ENCODE results near the gene GAN. TPM values are rescaled to one million over a fixed set of nuclear protein-coding genes. Genes with fewer than 3 reads are reported as not detected.

The GAN gene
- total RNA-seq, 4 donors from 2014 or later, result 12.9 to 378 (median 14.7) TPM

GRCh38 chr16:81388357-81388756 is 73.6 kb downstream of the GAN start:
- in situ Hi-C loops (cut with MboI; ENCODE audit: low pct_ligation_motif_present in 1 of 4, low pct_unique_long_range_greater_than_20kb in 1 of 4, low sequenced_read_pairs in 3 of 4), result no loop called here
- 98% methylated on average over 14 of the region's 14 CpGs; no CpG with 5 or more reads in 1 of the 2 donors for WGBS, 2 donors (ENCODE audit: low coverage in 1 of 2)
- Histone ChIP-seq H3K9me3 (no peaks in the 10 kb centered on the region), H3K27me3 (no peaks in the 10 kb centered on the region), H3K4me3 (no peak overlapping the region), H3K27ac (no peak overlapping the region), H3K36me3 (no peaks in the 10 kb centered on the region), H3K4me1 (peaks cover 0 to 8% (median 2%) of the 10 kb centered on the region in 4 donors)
- TF ChIP-seq EP300 (IDR thresholded peaks at IDR 0.05; ENCODE audit: low read depth) (no peak), CTCF (IDR thresholded peaks at IDR 0.05) (no peak), POLR2A (IDR thresholded peaks at IDR 0.05) (no peak), POLR2AphosphoS5 (IDR thresholded peaks at IDR 0.05) (no peak)
- DNase-seq, result no peak
- intact Hi-C loops (cut with DNase I; ENCODE audit: low total_unique reads), result no loop called here

- H3K36me3 ChIP-seq, result no peaks in the 10 kb centered on the region
- H3K4me3 ChIP-seq, result no peak overlapping the region
- TF ChIP-seq POLR2A (IDR thresholded peaks at IDR 0.05), result no peak
- TF ChIP-seq CTCF (IDR thresholded peaks at IDR 0.05), result no peak
- TF ChIP-seq EP300 (IDR thresholded peaks at IDR 0.05; ENCODE audit: low read depth), result no peak
- TF ChIP-seq POLR2AphosphoS5 (IDR thresholded peaks at IDR 0.05), result no peak
- H3K27me3 ChIP-seq, result no peaks in the 10 kb centered on the region
- H3K4me1 ChIP-seq, result no peaks in the 10 kb centered on the region
- 87 to 91% methylated on average over 6 to 10 of the region's 10 CpGs for WGBS, 2 donors (ENCODE audit: low coverage in 1 of 2)
- no peak overlapping the region for H3K27ac ChIP-seq
- in situ Hi-C loops (cut with MboI; ENCODE audit: low pct_ligation_motif_present in 1 of 4, low pct_unique_long_range_greater_than_20kb in 1 of 4, low sequenced_read_pairs in 3 of 4), result no loop called here
- DNase-seq, result no peak
- intact Hi-C loops (cut with DNase I; ENCODE audit: low total_unique reads), result no loop called here
- no peaks in the 10 kb centered on the region for H3K9me3 ChIP-seq
These were observed 76.1 kb downstream of the GAN start for GRCh38 chr16:81390840-81391239.

- no peak for DNase-seq
- TF ChIP-seq POLR2AphosphoS5 (IDR thresholded peaks at IDR 0.05), result no peak
- TF ChIP-seq CTCF (IDR thresholded peaks at IDR 0.05), result no peak
- TF ChIP-seq POLR2A (IDR thresholded peaks at IDR 0.05), result no peak
- no peak for TF ChIP-seq EP300 (IDR thresholded peaks at IDR 0.05; ENCODE audit: low read depth)
- no peaks in the 10 kb centered on the region for H3K36me3 ChIP-seq
- H3K27ac ChIP-seq, result no peak overlapping the region
- WGBS, 2 donors (ENCODE audit: low coverage in 1 of 2), result 98% methylated on average over 6 of the region's 6 CpGs; no CpG with 5 or more reads in 1 of the 2 donors
- intact Hi-C loops (cut with DNase I; ENCODE audit: low total_unique reads), result no loop called here
- no peaks in the 10 kb centered on the region for H3K27me3 ChIP-seq
- in situ Hi-C loops (cut with MboI; ENCODE audit: low pct_ligation_motif_present in 1 of 4, low pct_unique_long_range_greater_than_20kb in 1 of 4, low sequenced_read_pairs in 3 of 4), result no loop called here
- no peaks in the 10 kb centered on the region for H3K9me3 ChIP-seq
- H3K4me1 ChIP-seq, result no peaks in the 10 kb centered on the region
- no peak overlapping the region for H3K4me3 ChIP-seq
These were observed 77.2 kb downstream of the GAN start for GRCh38 chr16:81392011-81392410.

- Histone ChIP-seq H3K4me3 (no peak overlapping the region), H3K36me3 (no peaks in the 10 kb centered on the region), H3K4me1 (no peaks in the 10 kb centered on the region), H3K9me3 (no peaks in the 10 kb centered on the region), H3K27ac (no peak overlapping the region), H3K27me3 (no peaks in the 10 kb centered on the region)
- intact Hi-C loops (cut with DNase I; ENCODE audit: low total_unique reads), result no loop called here
- in situ Hi-C loops (cut with MboI; ENCODE audit: low pct_ligation_motif_present in 1 of 4, low pct_unique_long_range_greater_than_20kb in 1 of 4, low sequenced_read_pairs in 3 of 4), result no loop called here
- 84 to 100% methylated on average over 1 to 7 of the region's 7 CpGs for WGBS, 2 donors (ENCODE audit: low coverage in 1 of 2)
- TF ChIP-seq CTCF (IDR thresholded peaks at IDR 0.05), result no peak
- TF ChIP-seq POLR2AphosphoS5 (IDR thresholded peaks at IDR 0.05), result no peak
- no peak for TF ChIP-seq EP300 (IDR thresholded peaks at IDR 0.05; ENCODE audit: low read depth)
- no peak for TF ChIP-seq POLR2A (IDR thresholded peaks at IDR 0.05)
- no peak for DNase-seq
These were observed 79.7 kb downstream of the GAN start for GRCh38 chr16:81394416-81394815.

Data from transverse colon (tissue), 4 donors.